OCI-LY3 (cell line): ENCODE measurements around the gene HRH1.

Experiments used
- H2AFZ ChIP-seq: fragments of 200-600, 300-600 bp; shearing (Covaris generic); 2 replicates; pipeline ENCODE4 v1.6.0; 2014; ENCODE audit warnings: antibody characterized with exemption, low read depth, low read length
- H3K27ac ChIP-seq: fragments of 200-600, 300-600 bp; sonication (generic); 2 replicates; pipeline ENCODE4 v1.5.1; 2014; ENCODE audit warnings: mild to moderate bottlenecking, low read length, moderate library complexity, mixed read lengths
- H3K27me3 ChIP-seq: fragments of 200-600, 300-600 bp; sonication (generic); 2 replicates; pipeline ENCODE4 v1.6.1; 2014; ENCODE audit warnings: low read depth, low read length, mixed read lengths
- H3K36me3 ChIP-seq: fragments of 200-600, 300-600 bp; sonication (generic); replicated peaks from 2 replicates; pipeline ENCODE3; 2014; ENCODE audit warnings: low read depth, low read length, mixed read lengths
- H3K4me1 ChIP-seq: fragments of 300-600, 200-600 bp; sonication (generic); 2 replicates; pipeline ENCODE4 v1.6.1; 2014; ENCODE audit warnings: low read length, mixed read lengths
- H3K4me2 ChIP-seq: fragments of 200-600, 300-600 bp; sonication (generic); 2 replicates; pipeline ENCODE4 v1.6.1; 2014; ENCODE audit warnings: low read length, mixed read lengths
- H3K4me3 ChIP-seq: fragments of 300-600, 200-600 bp; sonication (generic); 2 replicates; pipeline ENCODE4 v1.5.1; 2014; ENCODE audit warnings: antibody characterized with exemption, mild to moderate bottlenecking, low read length, moderate library complexity
- H3K79me2 ChIP-seq: fragments of 300-600, 200-600 bp; shearing (Covaris generic); 2 replicates; pipeline ENCODE4 v1.6.1; 2014; ENCODE audit warnings: mild to moderate bottlenecking, low read length, mixed read lengths
- H3K9ac ChIP-seq: fragments of 300-600, 200-600 bp; shearing (Covaris generic); 2 replicates; pipeline ENCODE4 v1.6.0; 2014; ENCODE audit warnings: mild to moderate bottlenecking, low read length, moderate library complexity
- H3K9me3 ChIP-seq: fragments of 200-600, 300-600 bp; shearing (Covaris generic); 2 replicates; pipeline ENCODE4 v1.6.1; 2014; ENCODE audit warnings: low read length, mixed read lengths; ENCODE audit not compliant: insufficient read depth
- H4K20me1 ChIP-seq: fragments of 200-600, 300-600 bp; sonication (generic); 2 replicates; pipeline ENCODE4 v1.6.1; 2016; ENCODE audit warnings: low read length, mixed read lengths; ENCODE audit not compliant: insufficient read depth
- EZH2phosphoT487 ChIP-seq: fragments of 200-600 bp; shearing (Covaris generic); IDR thresholded peaks from 2 replicates; pipeline ENCODE4 v1.6.1; 2018; ENCODE audit warnings: antibody characterized with exemption, mixed run types, low read depth
- TF ChIP-seq, protein P1 (sequence below): fragments of 200-600, 300-600 bp; sonication (generic); IDR thresholded peaks from 2 replicates; pipeline ENCODE4 v1.5.1; 2014; ENCODE audit warnings: antibody characterized with exemption, low read length, low read depth

The HRH1 gene

DNA sequence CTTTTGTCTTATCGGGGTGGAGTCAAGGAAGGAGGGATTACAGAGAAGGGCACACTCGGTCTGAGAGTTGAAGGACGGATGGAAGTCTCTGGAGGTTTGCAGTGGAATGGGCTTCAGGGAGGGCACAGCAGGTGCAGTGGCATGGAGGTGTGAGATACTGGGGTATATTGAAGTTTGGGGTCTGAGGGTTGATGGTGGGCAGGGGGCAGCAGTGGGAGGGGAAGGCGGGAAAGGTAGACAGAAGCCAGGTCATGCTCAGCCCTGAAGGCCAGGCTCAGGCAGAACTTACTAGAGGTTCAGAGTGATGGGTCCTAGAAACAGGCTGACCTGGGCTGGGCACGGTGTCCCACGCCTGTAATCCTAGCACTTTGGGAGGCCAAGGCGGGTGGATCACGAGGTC lies 52.7 kb downstream of the HRH1 start:
- H2AFZ ChIP-seq: no peak overlapping the region
- TF ChIP-seq, protein P1, sequence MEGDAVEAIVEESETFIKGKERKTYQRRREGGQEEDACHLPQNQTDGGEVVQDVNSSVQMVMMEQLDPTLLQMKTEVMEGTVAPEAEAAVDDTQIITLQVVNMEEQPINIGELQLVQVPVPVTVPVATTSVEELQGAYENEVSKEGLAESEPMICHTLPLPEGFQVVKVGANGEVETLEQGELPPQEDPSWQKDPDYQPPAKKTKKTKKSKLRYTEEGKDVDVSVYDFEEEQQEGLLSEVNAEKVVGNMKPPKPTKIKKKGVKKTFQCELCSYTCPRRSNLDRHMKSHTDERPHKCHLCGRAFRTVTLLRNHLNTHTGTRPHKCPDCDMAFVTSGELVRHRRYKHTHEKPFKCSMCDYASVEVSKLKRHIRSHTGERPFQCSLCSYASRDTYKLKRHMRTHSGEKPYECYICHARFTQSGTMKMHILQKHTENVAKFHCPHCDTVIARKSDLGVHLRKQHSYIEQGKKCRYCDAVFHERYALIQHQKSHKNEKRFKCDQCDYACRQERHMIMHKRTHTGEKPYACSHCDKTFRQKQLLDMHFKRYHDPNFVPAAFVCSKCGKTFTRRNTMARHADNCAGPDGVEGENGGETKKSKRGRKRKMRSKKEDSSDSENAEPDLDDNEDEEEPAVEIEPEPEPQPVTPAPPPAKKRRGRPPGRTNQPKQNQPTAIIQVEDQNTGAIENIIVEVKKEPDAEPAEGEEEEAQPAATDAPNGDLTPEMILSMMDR: no peak
- TF ChIP-seq EZH2phosphoT487: no peak
- no peak overlapping the region for H3K4me2 ChIP-seq
- no peaks in the 10 kb centered on the region for H3K36me3 ChIP-seq
- H3K9ac ChIP-seq: no peak overlapping the region
- peaks cover 12% of the 10 kb centered on the region; the same call in 1 of the 2 replicates for H3K27me3 ChIP-seq
- H3K27ac ChIP-seq: no peak overlapping the region
- no peak overlapping the region for H3K4me3 ChIP-seq
- no peaks in the 10 kb centered on the region for H3K9me3 ChIP-seq
- H3K4me1 ChIP-seq: no peaks in the 10 kb centered on the region
- no peaks in the 10 kb centered on the region for H3K79me2 ChIP-seq
- no peaks in the 10 kb centered on the region for H4K20me1 ChIP-seq

- Histone ChIP-seq H3K79me2 (no peaks in the 10 kb centered on the region), H3K4me2 (no peak overlapping the region)
These were observed 57.4 kb downstream of the HRH1 start for GRCh38 chr3:11211531-11212298.

GRCh38 chr3:11212299-11212608 lies 58.0 kb downstream of the HRH1 start:
- H3K9ac ChIP-seq: no peak overlapping the region
- no peak overlapping the region for H2AFZ ChIP-seq
- H3K4me2 ChIP-seq: no peak overlapping the region
- H3K79me2 ChIP-seq: no peaks in the 10 kb centered on the region
- peaks cover 6% of the 10 kb centered on the region for H3K27me3 ChIP-seq
- no peaks in the 10 kb centered on the region for H3K36me3 ChIP-seq
- H3K9me3 ChIP-seq: no peaks in the 10 kb centered on the region
- TF ChIP-seq, protein P1: no peak
- TF ChIP-seq EZH2phosphoT487: no peak
- no peak overlapping the region for H3K4me3 ChIP-seq
- no peaks in the 10 kb centered on the region for H4K20me1 ChIP-seq
- H3K4me1 ChIP-seq: no peaks in the 10 kb centered on the region
- no peak overlapping the region for H3K27ac ChIP-seq

More at GRCh38 chr3:11211531-11212298, 57.4 kb downstream of the HRH1 start:
- no peaks in the 10 kb centered on the region for H3K9me3 ChIP-seq
- H3K9ac ChIP-seq: no peak overlapping the region
- H2AFZ ChIP-seq: no peak overlapping the region
- H3K36me3 ChIP-seq: no peaks in the 10 kb centered on the region
- peaks cover 6% of the 10 kb centered on the region for H3K27me3 ChIP-seq
- H3K4me3 ChIP-seq: no peak overlapping the region
- no peaks in the 10 kb centered on the region for H4K20me1 ChIP-seq
- no peaks in the 10 kb centered on the region for H3K4me1 ChIP-seq
- no peak for TF ChIP-seq EZH2phosphoT487
- TF ChIP-seq, protein P1: no peak
- no peak overlapping the region for H3K27ac ChIP-seq

DNA sequence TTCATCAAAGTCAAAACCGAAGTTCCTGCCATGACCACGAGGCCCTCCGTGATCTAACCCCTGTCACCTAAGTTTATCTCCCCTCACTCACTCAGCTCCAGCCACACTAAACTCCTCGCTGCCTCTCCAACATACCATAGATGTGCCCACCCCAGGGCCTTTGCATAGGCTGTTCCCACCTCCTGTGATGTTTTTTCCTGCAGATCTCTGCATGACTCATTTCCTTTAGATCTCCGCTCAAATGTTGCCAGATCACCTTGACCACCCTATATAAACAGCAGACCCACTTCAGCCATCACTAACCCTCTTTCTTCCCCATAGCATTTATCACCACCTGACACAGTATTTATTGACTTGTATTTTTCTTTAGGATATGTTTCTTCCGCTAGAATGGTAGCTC lies 58.5 kb downstream of the HRH1 start:
- Histone ChIP-seq H3K9ac (no peak overlapping the region), H3K36me3 (no peaks in the 10 kb centered on the region), H3K9me3 (no peaks in the 10 kb centered on the region), H4K20me1 (no peaks in the 10 kb centered on the region), H3K27me3 (peaks cover 6% of the 10 kb centered on the region), H3K4me2 (no peak overlapping the region), H2AFZ (no peak overlapping the region), H3K27ac (no peak overlapping the region), H3K79me2 (no peaks in the 10 kb centered on the region), H3K4me3 (no peak overlapping the region), H3K4me1 (no peaks in the 10 kb centered on the region)
- TF ChIP-seq EZH2phosphoT487: no peak
- TF ChIP-seq, protein P1: no peak
